ENCODE results near the gene XRCC4. TPM values are rescaled to one million over a fixed set of nuclear protein-coding genes. Genes with fewer than 3 reads are reported as not detected.

XRCC4 gene
- total and polyA plus RNA-seq, 2 of the 13 experiments (the other 11 are each of a cell fraction or from before 2014, with no cell fraction given), result 2.8 to 12.6 TPM

DNA sequence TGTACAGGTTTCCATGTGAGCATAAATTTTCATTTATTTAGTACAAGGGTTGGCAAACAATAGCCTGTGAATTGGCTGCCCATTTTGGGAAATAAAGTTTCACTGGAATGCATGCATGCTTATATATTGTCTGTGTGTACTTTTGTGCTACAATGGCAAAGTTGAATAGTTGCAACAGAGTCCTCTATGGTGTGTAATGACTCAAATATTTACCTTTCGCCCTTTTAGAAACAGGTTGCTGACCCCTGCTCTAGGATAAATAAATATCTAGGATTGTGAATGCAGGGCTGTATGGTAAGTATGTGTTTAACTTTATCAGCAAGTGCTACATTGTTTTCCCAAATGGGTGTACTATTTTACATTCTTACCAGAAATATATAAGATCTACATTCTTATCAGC, 47.2 kb downstream of the XRCC4 start (continued):
- TF ChIP-seq, protein P1, sequence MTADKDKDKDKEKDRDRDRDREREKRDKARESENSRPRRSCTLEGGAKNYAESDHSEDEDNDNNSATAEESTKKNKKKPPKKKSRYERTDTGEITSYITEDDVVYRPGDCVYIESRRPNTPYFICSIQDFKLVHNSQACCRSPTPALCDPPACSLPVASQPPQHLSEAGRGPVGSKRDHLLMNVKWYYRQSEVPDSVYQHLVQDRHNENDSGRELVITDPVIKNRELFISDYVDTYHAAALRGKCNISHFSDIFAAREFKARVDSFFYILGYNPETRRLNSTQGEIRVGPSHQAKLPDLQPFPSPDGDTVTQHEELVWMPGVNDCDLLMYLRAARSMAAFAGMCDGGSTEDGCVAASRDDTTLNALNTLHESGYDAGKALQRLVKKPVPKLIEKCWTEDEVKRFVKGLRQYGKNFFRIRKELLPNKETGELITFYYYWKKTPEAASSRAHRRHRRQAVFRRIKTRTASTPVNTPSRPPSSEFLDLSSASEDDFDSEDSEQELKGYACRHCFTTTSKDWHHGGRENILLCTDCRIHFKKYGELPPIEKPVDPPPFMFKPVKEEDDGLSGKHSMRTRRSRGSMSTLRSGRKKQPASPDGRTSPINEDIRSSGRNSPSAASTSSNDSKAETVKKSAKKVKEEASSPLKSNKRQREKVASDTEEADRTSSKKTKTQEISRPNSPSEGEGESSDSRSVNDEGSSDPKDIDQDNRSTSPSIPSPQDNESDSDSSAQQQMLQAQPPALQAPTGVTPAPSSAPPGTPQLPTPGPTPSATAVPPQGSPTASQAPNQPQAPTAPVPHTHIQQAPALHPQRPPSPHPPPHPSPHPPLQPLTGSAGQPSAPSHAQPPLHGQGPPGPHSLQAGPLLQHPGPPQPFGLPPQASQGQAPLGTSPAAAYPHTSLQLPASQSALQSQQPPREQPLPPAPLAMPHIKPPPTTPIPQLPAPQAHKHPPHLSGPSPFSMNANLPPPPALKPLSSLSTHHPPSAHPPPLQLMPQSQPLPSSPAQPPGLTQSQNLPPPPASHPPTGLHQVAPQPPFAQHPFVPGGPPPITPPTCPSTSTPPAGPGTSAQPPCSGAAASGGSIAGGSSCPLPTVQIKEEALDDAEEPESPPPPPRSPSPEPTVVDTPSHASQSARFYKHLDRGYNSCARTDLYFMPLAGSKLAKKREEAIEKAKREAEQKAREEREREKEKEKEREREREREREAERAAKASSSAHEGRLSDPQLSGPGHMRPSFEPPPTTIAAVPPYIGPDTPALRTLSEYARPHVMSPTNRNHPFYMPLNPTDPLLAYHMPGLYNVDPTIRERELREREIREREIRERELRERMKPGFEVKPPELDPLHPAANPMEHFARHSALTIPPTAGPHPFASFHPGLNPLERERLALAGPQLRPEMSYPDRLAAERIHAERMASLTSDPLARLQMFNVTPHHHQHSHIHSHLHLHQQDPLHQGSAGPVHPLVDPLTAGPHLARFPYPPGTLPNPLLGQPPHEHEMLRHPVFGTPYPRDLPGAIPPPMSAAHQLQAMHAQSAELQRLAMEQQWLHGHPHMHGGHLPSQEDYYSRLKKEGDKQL (CRISPR knock-in tag; IDR thresholded peaks at IDR 0.05; ENCODE audit: low read depth), result peak; percentile 99
- TF ChIP-seq, protein P2, sequence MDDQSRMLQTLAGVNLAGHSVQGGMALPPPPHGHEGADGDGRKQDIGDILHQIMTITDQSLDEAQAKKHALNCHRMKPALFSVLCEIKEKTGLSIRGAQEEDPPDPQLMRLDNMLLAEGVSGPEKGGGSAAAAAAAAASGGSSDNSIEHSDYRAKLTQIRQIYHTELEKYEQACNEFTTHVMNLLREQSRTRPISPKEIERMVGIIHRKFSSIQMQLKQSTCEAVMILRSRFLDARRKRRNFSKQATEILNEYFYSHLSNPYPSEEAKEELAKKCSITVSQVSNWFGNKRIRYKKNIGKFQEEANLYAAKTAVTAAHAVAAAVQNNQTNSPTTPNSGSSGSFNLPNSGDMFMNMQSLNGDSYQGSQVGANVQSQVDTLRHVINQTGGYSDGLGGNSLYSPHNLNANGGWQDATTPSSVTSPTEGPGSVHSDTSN (CRISPR knock-in tag; IDR thresholded peaks at IDR 0.05; ENCODE audit: borderline replicate concordance), result no peak
- TF ChIP-seq ZNF432 (CRISPR knock-in tag; IDR thresholded peaks at IDR 0.05; ENCODE audit: borderline replicate concordance) (no peak), ASH2L (IDR thresholded peaks at IDR 0.05; ENCODE audit: insufficient read length, low read depth, low read length) (peak; percentile 53), CEBPG (CRISPR knock-in tag; IDR thresholded peaks at IDR 0.05) (peak; percentile 91), ZNF83 (CRISPR knock-in tag; IDR thresholded peaks at IDR 0.05; ENCODE audit: borderline replicate concordance) (no peak), ARNT2 (CRISPR knock-in tag; IDR thresholded peaks at IDR 0.05; ENCODE audit: low read depth) (no peak), ZFP36L2 (CRISPR knock-in tag; IDR thresholded peaks at IDR 0.05) (no peak), POLR2A (IDR thresholded peaks at IDR 0.05; ENCODE audit: insufficient read depth in 1 of 2, low read depth in 2 of 2, low read length in 2 of 2) (no peak), YEATS4 (CRISPR knock-in tag; IDR thresholded peaks at IDR 0.05; ENCODE audit: borderline replicate concordance) (no peak), ZNF615 (CRISPR knock-in tag; IDR thresholded peaks at IDR 0.05; ENCODE audit: borderline replicate concordance) (no peak), MIER3 (CRISPR knock-in tag; IDR thresholded peaks at IDR 0.05; ENCODE audit: borderline replicate concordance) (peak; percentile 92; the same call in 1 of the 2 replicates), THAP11 (CRISPR knock-in tag; IDR thresholded peaks at IDR 0.05) (peak; percentile 71), ZNF672 (CRISPR knock-in tag; IDR thresholded peaks at IDR 0.05) (no peak)
- TF ChIP-seq, protein P3, sequence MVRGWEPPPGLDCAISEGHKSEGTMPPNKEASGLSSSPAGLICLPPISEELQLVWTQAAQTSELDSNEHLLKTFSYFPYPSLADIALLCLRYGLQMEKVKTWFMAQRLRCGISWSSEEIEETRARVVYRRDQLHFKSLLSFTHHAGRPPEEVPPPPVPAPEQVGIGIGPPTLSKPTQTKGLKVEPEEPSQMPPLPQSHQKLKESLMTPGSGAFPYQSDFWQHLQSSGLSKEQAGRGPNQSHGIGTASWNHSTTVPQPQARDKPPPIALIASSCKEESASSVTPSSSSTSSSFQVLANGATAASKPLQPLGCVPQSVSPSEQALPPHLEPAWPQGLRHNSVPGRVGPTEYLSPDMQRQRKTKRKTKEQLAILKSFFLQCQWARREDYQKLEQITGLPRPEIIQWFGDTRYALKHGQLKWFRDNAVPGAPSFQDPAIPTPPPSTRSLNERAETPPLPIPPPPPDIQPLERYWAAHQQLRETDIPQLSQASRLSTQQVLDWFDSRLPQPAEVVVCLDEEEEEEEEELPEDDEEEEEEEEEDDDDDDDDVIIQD (CRISPR knock-in tag; IDR thresholded peaks at IDR 0.05; ENCODE audit: low read depth), result peak; percentile 90; the same call in 1 of the 2 replicates
- TF ChIP-seq, protein P4, sequence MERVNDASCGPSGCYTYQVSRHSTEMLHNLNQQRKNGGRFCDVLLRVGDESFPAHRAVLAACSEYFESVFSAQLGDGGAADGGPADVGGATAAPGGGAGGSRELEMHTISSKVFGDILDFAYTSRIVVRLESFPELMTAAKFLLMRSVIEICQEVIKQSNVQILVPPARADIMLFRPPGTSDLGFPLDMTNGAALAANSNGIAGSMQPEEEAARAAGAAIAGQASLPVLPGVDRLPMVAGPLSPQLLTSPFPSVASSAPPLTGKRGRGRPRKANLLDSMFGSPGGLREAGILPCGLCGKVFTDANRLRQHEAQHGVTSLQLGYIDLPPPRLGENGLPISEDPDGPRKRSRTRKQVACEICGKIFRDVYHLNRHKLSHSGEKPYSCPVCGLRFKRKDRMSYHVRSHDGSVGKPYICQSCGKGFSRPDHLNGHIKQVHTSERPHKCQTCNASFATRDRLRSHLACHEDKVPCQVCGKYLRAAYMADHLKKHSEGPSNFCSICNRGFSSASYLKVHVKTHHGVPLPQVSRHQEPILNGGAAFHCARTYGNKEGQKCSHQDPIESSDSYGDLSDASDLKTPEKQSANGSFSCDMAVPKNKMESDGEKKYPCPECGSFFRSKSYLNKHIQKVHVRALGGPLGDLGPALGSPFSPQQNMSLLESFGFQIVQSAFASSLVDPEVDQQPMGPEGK (CRISPR knock-in tag; IDR thresholded peaks at IDR 0.05), result peak; percentile 68; the same call in 1 of the 2 replicates
- TF ChIP-seq, protein P5, sequence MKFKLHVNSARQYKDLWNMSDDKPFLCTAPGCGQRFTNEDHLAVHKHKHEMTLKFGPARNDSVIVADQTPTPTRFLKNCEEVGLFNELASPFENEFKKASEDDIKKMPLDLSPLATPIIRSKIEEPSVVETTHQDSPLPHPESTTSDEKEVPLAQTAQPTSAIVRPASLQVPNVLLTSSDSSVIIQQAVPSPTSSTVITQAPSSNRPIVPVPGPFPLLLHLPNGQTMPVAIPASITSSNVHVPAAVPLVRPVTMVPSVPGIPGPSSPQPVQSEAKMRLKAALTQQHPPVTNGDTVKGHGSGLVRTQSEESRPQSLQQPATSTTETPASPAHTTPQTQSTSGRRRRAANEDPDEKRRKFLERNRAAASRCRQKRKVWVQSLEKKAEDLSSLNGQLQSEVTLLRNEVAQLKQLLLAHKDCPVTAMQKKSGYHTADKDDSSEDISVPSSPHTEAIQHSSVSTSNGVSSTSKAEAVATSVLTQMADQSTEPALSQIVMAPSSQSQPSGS (CRISPR knock-in tag; IDR thresholded peaks at IDR 0.05), result peak; percentile 83; the same call in 1 of the 2 replicates
